Measurements from ENCODE around the gene RABL3. TPM values are rescaled to one million over a fixed set of nuclear protein-coding genes. Genes with fewer than 3 reads are reported as not detected.

RABL3 gene
- total RNA-seq: 16.5 and 17.8 TPM in 2 replicates

GRCh38 chr3:120742198-120742848 is at the start of gene RABL3, which contains the start of gene GTF2E1:
RABL3 (minus strand) TSS chr3:120742516; CDS start chr3:120742507, 9 bp downstream.
GTF2E1 (plus strand) TSS chr3:120742744; CDS start chr3:120750553, 7,809 bp downstream.

GRCh38 chr3:120682095-120682681 is 60.1 kb downstream of the RABL3 start, which contains the start of gene HGD:
HGD (minus strand) TSS chr3:120682239; CDS start chr3:120682111, 128 bp downstream.

Other genes starting within 250 kb of the RABL3 start
- gene NDUFB4, start 146.2 kb downstream of the RABL3 start, total RNA-seq: 106 and 122 TPM in 2 replicates
- gene HGD, start 60.3 kb downstream of the RABL3 start, total RNA-seq: not detected in 2 replicates
- 8.0 and 8.6 TPM in 2 replicates for gene GTF2E1, start 228 bp upstream of the RABL3 start, total RNA-seq
- gene STXBP5L, start 165.7 kb upstream of the RABL3 start, total RNA-seq: not detected in 2 replicates